Skeletal muscle satellite cell (primary cell): ENCODE results near the gene SEZ6L.
"Not testable (repeated sequence)": the region's sequence is repeated elsewhere in the genome, so short reads cannot be mapped to it uniquely, and the experiment has no call there.

Experiments used
- H3K27me3 ChIP-seq: 2 replicates; pipeline ENCODE4 v1.7.0; 2013; ENCODE audit warnings: low read length; ENCODE audit not compliant: control insufficient read depth, insufficient read depth
- H3K36me3 ChIP-seq: 2 replicates; pipeline ENCODE4 v1.7.0; 2013; ENCODE audit warnings: mild to moderate bottlenecking, control low read depth, low read length; ENCODE audit not compliant: insufficient read depth
- H3K4me1 ChIP-seq: 2 replicates; pipeline ENCODE4 v1.7.0; 2013; ENCODE audit warnings: low read length; ENCODE audit not compliant: control insufficient read depth, insufficient read depth
- H3K4me2 ChIP-seq: 2 replicates; pipeline ENCODE4 v1.7.0; 2013; ENCODE audit warnings: mild to moderate bottlenecking, low read length
- H3K4me3 ChIP-seq: 2 replicates; pipeline ENCODE4 v1.7.0; 2013; ENCODE audit warnings: low read length
- H3K9ac ChIP-seq: 2 replicates; pipeline ENCODE4 v1.7.0; 2013; ENCODE audit warnings: mild to moderate bottlenecking, low read depth, low read length, moderate library complexity
- H3K9me3 ChIP-seq: replicated peaks from 2 replicates; pipeline ENCODE4 v1.7.0; 2013; ENCODE audit warnings: mild to moderate bottlenecking, control low read depth, low read length

SEZ6L gene

DNA sequence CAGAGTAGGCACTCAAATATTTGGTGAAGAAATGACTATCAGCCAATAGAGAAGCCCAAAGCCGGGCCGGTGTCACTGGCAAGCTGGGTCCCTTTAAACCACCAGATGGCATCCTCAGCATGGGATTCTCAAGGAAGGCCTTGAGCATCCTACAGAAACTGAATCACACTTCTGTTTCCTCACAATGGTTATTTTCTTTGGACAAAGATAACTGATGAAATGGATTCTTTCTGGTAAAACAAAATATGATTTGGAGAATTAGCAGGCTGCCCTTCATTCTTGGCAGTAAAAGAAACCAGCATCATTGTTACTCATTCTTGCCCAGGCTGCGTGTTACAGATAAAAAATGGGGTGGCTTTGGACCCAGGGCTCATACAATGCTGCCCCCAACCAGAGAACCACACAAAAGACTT, 229.5 kb downstream of the SEZ6L start:
- peaks cover 6% of the 10 kb centered on the region for H3K4me1 ChIP-seq
- peak overlapping the region; percentile 23 for H3K4me2 ChIP-seq
- no peaks in the 10 kb centered on the region for H3K36me3 ChIP-seq
- H3K9me3 ChIP-seq, result no peaks in the 10 kb centered on the region
- H3K4me3 ChIP-seq, result no peak overlapping the region
- H3K27me3 ChIP-seq, result peaks cover 39% of the 10 kb centered on the region
- no peak overlapping the region for H3K9ac ChIP-seq

DNA sequence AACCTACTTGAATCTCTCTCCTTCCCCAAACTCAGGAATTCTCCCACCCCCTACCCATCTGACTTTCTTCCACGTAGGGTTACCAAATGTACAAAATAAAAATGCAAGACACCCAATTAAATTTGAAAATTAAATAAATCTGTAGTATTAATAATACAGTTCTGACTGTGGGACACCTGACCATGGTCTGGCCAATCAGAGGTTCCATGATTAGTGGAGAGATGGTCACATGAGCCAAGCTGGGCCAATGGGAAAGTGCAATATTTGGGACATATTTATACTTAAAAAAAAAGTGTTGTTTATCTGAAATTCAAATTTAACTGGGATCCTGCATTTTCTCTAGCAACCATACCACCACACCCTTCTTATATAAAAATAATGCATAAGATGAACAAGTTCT, 230.0 kb downstream of the SEZ6L start:
- no peaks in the 10 kb centered on the region for H3K36me3 ChIP-seq
- H3K27me3 ChIP-seq, result peaks cover 39% of the 10 kb centered on the region
- peaks cover 6% of the 10 kb centered on the region for H3K4me1 ChIP-seq
- H3K9ac ChIP-seq, result no peak overlapping the region
- H3K4me3 ChIP-seq, result no peak overlapping the region
- H3K4me2 ChIP-seq, result peak overlapping the region; percentile 23
- H3K9me3 ChIP-seq, result no peaks in the 10 kb centered on the region

DNA sequence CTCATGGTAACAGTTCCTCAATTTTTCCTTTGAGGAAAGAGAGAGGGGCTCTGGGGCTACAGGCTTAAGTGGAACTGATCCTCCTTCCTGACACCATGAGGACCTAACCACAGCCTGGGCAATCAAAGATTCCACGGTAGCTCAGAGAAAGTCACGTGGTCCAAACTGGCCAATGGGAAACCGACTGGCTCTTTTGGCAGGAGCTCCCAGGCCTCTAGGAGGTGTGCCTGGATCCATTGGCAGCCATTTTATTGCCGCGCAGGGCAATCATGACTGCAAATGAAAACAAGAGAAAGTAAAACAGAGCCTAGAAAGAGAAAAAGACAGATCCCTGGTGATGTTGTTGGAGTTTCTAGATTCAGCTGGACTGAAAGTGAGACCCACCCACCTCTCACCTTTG, 232.5 kb downstream of the SEZ6L start:
- Histone ChIP-seq H3K4me2 (no peak overlapping the region), H3K4me3 (no peak overlapping the region), H3K9me3 (no peaks in the 10 kb centered on the region), H3K27me3 (peaks cover 26% of the 10 kb centered on the region), H3K36me3 (no peaks in the 10 kb centered on the region), H3K4me1 (peaks cover 15% of the 10 kb centered on the region), H3K9ac (no peak overlapping the region)

DNA sequence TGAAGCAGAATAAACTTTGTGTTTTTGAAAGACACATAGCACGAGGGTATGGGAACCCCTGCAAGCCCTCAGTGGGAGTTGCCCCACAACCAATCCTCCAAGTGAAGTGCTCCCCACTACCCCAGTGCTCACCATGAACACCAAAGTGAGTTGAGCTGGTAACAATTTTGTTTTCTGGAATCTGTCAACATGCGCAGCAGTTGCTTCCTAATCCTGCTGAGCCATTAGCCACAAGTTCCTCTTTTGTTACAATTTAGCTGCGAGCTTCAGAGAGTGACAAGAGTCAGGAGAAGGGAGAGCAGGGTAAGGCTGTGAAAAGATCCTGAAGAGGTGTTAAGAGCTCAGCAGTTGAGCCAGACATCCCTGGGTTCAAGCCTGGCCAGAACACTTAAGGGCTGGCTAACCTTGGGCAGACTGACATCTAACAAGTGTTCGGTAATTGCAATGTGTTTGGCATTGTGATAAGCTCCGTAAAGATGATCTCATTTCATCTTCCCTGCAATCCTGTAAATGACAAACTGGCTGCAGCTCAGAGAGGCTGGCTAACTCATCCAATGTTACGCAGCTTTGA, 235.7 kb downstream of the SEZ6L start:
- no peak overlapping the region for H3K4me3 ChIP-seq
- H3K9me3 ChIP-seq, result no peaks in the 10 kb centered on the region
- H3K4me1 ChIP-seq, result peaks cover 10% of the 10 kb centered on the region
- H3K27me3 ChIP-seq, result peaks cover 26% of the 10 kb centered on the region
- H3K4me2 ChIP-seq, result no peak overlapping the region
- no peaks in the 10 kb centered on the region for H3K36me3 ChIP-seq
- no peak overlapping the region for H3K9ac ChIP-seq

DNA sequence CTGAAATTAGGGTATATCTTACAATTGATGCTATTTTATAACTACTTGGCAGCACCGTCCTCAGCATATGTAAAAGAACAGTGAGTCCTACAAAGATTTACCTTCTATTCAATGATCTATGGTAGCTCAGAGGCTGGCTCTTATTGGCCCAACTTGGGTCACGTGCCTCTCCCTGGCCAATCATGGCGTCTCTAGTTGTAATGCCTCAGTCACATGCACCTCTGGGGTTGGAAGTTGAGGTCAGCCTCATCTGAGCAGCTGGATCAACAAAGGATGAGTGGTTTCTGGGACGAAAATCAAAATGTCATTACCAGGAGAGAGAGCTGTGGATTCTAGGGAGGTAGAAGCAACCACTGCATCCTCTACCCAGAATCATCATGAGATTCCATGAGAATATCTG, 236.9 kb downstream of the SEZ6L start:
- H3K4me2 ChIP-seq, result no peak overlapping the region
- H3K27me3 ChIP-seq, result peaks cover 36% of the 10 kb centered on the region
- no peaks in the 10 kb centered on the region for H3K36me3 ChIP-seq
- no peaks in the 10 kb centered on the region for H3K9me3 ChIP-seq
- no peak overlapping the region for H3K4me3 ChIP-seq
- H3K9ac ChIP-seq, result no peak overlapping the region
- peaks cover 10% of the 10 kb centered on the region for H3K4me1 ChIP-seq

DNA sequence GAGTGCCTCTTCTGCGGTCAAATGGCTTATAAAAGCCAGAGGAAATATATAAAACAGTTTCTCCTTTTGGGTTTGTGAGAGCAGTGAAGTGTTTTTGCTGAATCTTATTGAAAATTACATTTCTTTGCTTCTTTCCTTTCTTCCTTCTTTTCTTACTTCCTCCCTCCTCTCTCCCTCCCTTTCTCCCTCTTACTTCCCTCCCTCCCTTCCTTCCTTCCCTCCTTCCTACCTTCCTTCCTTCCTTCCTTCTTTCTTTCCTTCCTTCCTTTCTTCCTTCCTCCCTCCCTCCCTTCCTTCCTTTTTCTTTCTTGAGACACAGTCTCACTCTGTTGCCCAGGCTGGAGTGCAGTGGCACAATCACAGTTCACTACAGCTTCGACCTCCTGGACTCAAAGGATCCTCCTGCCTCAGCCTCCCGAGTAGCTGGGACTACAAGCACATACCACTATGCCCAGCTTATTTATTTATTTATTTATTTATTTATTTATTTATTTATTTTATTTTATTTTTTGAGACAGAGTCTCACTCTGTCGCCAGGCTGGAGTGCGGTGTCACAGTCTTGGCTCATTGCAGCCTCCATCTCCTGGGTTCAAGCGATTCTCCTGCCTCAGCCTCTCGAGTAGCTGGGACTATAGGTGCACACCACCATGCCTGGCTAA, 239.4 kb downstream of the SEZ6L start:
- not testable (repeated sequence) for H3K9me3 ChIP-seq, H3K4me3 ChIP-seq, H3K4me1 ChIP-seq, H3K36me3 ChIP-seq, H3K4me2 ChIP-seq, H3K9ac ChIP-seq
- peaks cover 53% of the 10 kb centered on the region for H3K27me3 ChIP-seq

DNA sequence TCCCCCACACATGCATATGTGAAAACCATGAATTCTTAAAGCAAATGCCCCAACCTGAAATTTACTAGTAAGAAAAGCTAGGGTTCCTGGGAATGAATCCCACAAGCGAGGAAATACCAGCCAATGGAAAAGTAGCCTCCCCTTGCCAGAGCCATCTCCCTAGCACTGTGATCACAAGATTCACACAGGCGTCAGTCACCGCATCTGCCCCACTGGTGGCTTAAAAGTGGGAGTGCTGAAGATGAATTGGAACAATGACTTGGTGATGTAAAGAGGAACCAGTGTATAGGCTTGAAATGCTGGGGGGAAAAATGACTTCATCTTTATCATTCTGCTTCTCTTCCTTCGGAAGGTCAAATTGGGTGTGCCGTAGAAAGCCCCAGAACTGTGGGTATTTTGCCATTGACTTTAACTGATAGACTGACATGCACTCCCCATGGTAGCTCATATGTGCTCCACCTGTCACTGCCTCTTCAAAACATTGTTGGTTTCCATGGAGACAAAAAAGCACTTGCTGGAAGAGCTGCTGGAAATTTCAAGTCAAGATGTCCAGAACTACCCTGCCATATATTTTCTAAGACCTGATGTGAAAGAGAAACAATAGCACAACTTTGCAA, 240.6 kb downstream of the SEZ6L start:
- H3K4me1 ChIP-seq, result peaks cover 8% of the 10 kb centered on the region
- no peak overlapping the region for H3K4me3 ChIP-seq
- no peak overlapping the region for H3K4me2 ChIP-seq
- no peaks in the 10 kb centered on the region for H3K9me3 ChIP-seq
- H3K9ac ChIP-seq, result no peak overlapping the region
- peaks cover 46% of the 10 kb centered on the region for H3K27me3 ChIP-seq
- H3K36me3 ChIP-seq, result no peaks in the 10 kb centered on the region

DNA sequence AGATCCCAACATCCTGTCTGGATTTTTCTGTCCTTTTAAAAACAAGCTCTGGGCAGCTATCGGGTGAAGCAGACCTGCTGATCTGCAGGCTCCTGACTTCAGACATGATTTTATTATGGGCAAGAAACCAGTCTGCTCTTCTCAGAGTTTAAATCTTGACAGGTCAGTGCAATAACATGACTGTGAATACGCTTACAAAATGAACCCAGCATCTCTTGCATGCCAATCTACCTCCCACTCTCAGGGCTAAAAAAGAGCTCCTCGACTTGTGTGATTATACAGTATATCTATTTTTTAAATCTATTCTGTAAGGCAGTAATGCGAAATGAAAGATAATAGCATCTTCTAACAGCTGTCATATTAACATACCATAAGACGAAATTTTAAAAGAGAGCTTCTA, 241.1 kb downstream of the SEZ6L start:
- Histone ChIP-seq H3K4me2 (no peak overlapping the region), H3K4me1 (peaks cover 4% of the 10 kb centered on the region)

DNA sequence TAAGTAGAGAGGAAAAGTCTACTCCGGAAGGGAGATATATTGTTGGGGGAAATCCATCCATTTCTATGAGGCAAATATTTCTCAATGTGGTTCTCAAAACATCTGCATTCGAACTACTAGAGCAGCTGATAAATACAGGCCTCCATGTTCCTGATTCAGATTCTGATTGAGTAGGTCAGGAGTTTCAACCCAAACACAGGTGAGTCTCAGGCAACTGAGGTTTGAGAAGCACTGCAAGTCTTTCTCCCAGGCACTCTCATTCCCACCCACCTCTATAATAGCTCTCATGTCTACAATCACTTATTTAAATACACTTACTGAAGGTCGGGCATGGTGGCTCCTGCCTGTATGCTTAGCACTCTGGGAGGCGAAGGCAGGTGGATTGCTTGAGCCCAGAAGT, 245.1 kb downstream of the SEZ6L start:
- H3K36me3 ChIP-seq, result no peaks in the 10 kb centered on the region
- no peak overlapping the region for H3K4me3 ChIP-seq
- peaks cover 61% of the 10 kb centered on the region for H3K27me3 ChIP-seq
- no peak overlapping the region for H3K4me2 ChIP-seq
- H3K9ac ChIP-seq, result no peak overlapping the region
- H3K4me1 ChIP-seq, result peaks cover 12% of the 10 kb centered on the region
- no peaks in the 10 kb centered on the region for H3K9me3 ChIP-seq

More for the DNA sequence above, 241.1 kb downstream of the SEZ6L start:
- Histone ChIP-seq H3K4me3 (no peak overlapping the region), H3K9me3 (no peaks in the 10 kb centered on the region), H3K9ac (no peak overlapping the region), H3K27me3 (peaks cover 42% of the 10 kb centered on the region), H3K36me3 (no peaks in the 10 kb centered on the region)

DNA sequence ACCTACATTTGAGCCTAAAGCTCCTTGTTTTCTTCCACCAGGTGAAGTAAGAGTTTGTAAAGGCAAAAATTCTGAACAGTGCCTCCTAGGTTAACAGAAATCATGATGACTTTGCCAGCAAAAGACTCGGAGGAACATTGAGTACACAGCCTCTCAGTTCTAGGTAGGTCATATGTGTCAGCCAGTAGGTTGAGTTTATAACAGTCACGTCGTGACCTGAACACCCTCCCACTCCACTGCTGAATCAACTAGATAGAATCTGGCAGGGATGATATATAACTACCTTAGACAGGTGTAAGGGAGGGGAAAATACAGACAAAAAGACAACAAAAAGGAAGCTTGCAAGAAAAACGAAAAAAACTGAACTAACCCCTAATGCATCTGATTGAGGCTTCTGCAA, 247.0 kb downstream of the SEZ6L start:
- Histone ChIP-seq H3K36me3 (no peaks in the 10 kb centered on the region), H3K9me3 (no peaks in the 10 kb centered on the region), H3K4me2 (no peak overlapping the region), H3K4me3 (no peak overlapping the region), H3K4me1 (peaks cover 12% of the 10 kb centered on the region), H3K27me3 (peaks cover 62% of the 10 kb centered on the region), H3K9ac (no peak overlapping the region)

DNA sequence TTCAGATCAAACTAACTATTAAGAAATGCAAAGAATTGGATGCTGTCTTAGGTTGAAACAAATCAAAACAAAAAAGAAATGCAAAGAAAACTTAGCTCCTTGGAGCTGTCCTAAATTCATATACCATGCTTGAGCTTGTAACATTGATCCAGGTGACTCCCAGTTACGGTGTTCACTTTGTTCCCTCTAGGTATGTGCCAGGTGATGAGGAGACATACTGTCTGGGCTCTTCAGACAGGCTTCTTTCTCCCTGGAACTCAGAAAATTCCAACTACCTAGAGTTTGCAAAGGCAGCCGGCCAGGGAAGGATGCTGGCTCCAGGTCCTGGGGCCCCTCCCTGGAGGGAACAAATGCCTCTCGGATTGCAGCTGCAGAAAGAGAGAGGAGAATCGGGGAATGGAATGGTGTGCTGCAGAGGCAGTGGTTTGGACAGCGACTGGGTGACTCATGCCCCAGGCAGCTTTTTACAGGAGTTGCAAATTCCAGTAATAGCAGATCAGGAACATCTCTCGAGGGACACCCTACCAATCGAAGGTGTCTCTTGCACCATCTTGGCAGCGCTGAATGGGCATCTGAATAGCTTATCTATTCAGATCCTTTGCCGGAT, 247.5 kb downstream of the SEZ6L start:
- H3K4me1 ChIP-seq, result peaks cover 12% of the 10 kb centered on the region
- H3K9me3 ChIP-seq, result no peaks in the 10 kb centered on the region
- H3K4me2 ChIP-seq, result peak overlapping the region; percentile 30
- no peaks in the 10 kb centered on the region for H3K36me3 ChIP-seq
- H3K9ac ChIP-seq, result no peak overlapping the region
- no peak overlapping the region for H3K4me3 ChIP-seq
- H3K27me3 ChIP-seq, result peaks cover 57% of the 10 kb centered on the region
